ENCODE measurements around the gene ABITRAM.
"Not testable (repeated sequence)": the region's sequence is repeated elsewhere in the genome, so short reads cannot be mapped to it uniquely, and the experiment has no call there.

The ABITRAM gene, protein sequence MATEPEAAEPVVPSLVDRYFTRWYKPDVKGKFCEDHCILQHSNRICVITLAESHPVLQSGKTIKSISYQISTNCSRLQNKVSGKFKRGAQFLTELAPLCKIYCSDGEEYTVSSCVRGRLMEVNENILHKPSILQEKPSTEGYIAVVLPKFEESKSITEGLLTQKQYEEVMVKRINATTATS

GRCh38 chr9:108934323-108934893, at the start of gene ABITRAM:
ABITRAM (plus strand) TSS chr9:108934400; CDS start chr9:108934487, 87 bp downstream.
- DNase-seq, result peak; percentile 67

- DNase-seq, result no peak
Measured at GRCh38 chr9:108884701-108885100, 49.5 kb upstream of the ABITRAM start.

DNA sequence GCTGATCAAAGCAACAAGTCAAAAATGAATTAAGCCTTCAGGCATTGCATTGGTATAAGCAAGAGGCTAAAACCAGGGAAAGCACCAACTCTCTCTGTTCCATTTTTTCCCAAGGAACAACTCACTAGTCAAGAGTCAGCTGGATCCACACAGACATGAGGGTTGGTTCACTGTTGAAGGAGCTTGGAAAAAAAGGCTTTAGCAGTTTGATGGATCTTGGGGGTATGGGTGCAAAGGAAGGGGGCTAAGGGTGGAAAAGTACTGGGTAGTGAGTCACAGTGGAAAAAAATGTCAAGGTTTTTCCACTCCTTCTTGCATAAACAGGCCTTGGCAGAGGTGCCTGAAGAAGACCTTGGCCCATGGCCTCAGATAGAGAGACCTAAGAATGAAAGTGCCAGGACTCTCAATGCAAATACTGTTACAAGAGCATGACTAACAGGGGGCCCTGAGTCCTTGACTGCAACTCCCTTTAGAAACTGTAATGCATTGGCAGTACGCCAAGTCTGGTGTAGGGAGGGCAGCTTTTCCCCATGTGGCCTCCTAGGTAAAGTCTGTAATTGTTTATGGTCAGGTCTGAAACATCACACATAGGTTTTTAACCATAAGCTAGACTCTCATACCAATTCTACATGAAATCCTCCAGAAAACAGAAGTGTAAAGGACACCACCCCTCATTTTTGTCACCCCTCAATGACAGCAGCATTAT, 48.4 kb upstream of the ABITRAM start:
- no peak for DNase-seq

GRCh38 chr9:108886594-108887271, 47.5 kb upstream of the ABITRAM start:
- not testable (repeated sequence) for DNase-seq

- DNase-seq, result no peak
Measured at GRCh38 chr9:108889649-108890067, 44.5 kb upstream of the ABITRAM start.

- no peak for DNase-seq
Measured at GRCh38 chr9:108894225-108894997, 39.8 kb upstream of the ABITRAM start.

DNA sequence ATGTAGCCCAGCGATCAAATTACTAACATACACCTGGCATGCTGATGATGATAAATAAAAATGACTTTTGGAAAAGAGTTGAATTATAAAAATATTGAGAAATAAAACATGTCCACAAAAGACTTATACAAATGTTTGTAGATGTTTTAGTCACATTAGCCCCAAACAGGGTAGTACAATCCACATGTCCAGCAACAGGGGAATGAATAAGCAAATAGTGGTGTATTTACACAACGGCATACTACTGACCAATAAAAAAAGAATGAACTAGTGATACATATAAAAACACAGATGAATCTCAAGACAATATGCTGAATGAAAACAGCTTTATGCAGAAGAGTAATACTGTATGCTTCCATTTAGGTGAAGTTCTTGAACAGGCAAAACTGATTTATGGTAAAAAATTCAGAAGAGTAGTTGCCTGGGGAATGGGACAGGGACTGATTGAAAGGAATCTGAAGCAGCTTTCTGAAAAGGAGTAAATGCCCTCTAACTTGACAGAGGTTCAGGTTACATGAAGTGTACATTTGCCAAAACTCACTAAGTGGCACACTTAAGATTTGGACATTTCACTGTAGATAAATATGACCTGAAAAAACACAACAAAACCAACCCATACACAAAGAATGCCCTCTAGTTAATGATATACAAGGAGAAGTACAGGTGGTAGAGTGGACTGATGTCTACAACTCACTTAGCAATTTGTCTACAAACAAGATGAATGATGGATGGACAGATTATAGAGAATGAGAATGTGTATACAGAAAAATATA, 36.7 kb upstream of the ABITRAM start:
- DNase-seq, result no peak

DNA sequence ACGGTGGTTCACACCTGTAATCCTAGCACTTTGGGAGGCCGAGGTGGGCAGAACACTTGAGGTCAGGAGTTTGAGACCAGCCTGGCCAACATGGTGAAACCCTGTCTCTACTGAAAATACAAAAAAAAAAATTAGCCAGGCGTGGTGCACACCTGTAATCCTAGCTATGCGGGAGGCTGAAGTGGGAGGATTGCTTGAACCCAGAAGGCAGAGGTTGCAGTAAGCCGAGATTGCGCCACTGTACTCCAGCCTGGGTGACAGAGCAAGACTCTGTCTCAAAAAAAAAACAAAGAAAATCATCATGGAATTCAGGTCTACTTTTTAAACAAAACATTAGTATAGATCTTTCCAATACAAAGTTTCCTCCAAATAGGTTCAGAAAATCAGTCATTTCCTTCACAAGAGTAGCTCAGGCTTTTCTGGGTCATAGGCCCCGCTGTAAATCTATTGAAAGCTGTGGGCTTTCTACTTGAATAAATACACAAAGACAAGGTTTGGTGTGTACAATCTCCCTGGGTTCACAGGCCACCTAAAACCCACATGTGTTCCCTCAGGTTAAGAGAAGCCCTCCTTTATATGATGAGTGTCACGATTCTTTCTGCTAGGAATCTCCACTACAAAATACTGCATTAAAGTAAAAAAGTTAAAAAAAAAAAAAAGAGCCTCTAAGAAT, 35.0 kb upstream of the ABITRAM start:
- not testable (repeated sequence) for DNase-seq

DNA sequence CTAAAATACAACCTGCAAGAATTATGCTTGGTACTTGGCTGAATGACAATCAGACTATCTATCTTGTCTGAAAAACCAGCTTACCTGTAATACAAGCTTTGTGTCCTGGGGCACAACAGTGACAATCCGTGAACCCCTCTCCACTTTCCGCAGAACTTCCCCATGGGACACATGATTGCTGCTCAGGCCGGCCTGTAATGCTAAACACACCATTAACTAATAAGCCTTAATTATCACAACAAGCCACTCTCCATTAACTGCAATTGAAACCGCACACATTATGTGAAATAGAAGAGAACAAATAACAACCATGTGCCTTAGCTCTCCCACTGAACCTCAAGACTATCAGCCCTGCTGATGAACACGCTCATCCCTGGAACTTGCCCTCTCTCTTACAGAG, 34.0 kb upstream of the ABITRAM start:
- DNase-seq, result no peak

DNA sequence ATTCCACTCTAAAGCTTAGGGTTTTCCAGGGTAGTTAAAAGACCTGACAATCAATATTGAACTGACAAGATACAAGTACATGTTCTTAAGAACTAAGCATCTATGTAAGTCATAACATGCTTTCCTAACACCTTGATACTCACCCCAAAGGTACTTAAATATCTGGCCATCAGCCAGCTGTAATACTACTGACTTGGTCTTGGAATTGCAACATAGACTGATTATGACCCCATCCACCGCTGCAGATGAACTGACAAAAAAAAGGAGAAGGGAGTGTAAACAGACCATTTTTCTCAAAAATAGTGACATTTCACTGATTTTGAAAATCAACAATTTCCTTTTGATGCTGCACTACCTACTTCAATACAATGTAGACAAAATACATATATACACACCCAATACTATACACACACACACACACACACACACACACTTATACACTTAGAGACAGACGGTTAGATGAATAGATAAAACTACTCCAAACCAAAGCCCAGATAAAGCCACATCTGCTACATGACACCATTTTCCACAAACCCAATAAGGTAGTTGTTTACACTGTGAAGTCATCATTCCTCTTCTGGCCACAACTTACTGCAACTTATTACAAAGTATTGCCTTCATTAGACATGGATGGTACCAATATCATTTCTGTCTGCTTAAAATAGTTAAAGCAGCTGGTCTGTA, 30.6 kb upstream of the ABITRAM start:
- no peak for DNase-seq

- no peak for DNase-seq
Measured at GRCh38 chr9:108904161-108904560, 30.0 kb upstream of the ABITRAM start.

GRCh38 chr9:108905494-108905893, 28.7 kb upstream of the ABITRAM start:
- no peak for DNase-seq

- no peak for DNase-seq
Measured at GRCh38 chr9:108910402-108910801, 23.8 kb upstream of the ABITRAM start.

- no peak for DNase-seq
Measured at GRCh38 chr9:108910914-108911313, 23.3 kb upstream of the ABITRAM start.

DNA sequence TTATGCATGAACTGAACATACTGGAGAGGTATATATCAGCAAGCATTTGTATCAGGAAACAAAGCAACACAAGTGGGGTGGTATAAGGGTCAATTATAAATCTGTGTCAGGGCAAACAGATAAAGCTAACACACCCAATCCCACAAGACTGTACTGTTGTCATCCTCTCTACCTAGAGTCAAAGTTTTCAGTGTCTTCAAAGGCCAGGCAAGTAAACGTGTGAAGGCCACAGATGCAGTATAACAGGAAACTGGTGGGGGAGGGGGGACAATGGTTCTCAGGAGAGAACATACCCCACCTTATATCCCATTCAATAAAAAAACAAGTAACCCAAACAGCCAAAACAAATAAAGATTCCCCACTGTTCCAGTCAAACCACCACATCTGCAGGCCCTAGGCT, 22.4 kb upstream of the ABITRAM start:
- DNase-seq, result no peak

DNA sequence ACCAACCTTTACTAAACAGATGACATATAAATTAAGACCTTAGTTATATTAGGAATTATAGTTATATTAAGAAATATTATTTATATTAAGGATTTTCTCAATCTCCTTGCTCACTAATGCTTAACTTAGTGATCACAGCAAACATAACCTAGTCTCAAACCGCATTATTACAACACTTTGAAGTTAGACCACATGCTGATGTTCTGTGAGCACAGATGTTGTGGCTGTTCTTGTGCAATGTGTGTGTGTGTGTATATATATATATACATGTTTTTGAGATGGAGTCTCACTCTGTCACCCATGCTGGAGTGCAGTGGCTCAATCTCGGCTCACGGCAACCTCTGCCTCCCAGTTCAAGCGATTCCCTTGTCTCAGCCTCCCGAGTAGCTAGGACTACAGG, 20.8 kb upstream of the ABITRAM start:
- DNase-seq, result no peak

DNA sequence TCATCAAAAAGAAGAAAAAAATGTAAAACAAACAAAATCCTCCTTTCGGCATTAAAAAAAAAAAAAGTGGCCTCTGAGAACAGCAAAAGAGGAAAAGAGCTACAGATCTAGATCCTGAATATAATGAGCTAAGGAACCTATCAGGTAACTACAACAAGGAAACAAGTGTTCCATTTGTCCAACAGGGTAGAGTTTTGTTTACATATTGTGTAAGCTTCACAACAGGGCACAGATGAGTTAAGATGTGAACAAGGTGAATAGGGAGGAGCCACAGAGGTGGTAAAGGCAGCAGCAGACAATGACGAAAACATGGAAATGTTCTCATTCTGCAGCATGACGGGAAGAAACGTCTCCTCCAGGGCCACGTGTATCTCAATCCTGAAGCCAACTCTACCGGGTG, 14.7 kb upstream of the ABITRAM start:
- no peak for DNase-seq

- DNase-seq, result not testable (repeated sequence)
Measured at GRCh38 chr9:108920401-108920800, 13.8 kb upstream of the ABITRAM start.

DNA sequence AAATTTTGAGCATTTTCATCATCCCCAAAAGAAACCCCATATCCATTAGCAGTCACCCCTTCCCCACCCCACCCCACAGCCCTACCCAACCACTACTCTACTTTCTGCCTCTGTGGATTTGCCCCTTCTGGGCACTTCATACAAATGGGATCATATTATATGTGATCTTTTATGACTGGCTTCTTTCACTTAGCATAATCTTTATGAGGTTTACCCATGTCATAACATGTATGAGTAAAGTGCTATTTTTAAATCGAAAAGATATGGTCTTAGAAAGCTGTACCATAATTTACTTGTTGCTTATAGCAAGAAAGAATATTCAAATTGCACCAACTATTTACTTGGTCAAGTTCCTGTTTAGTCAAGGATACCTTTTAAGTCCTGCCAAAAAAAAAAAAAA, 13.0 kb upstream of the ABITRAM start:
- no peak for DNase-seq

- no peak for DNase-seq
Measured at GRCh38 chr9:108924466-108924865, 9.7 kb upstream of the ABITRAM start.

DNA sequence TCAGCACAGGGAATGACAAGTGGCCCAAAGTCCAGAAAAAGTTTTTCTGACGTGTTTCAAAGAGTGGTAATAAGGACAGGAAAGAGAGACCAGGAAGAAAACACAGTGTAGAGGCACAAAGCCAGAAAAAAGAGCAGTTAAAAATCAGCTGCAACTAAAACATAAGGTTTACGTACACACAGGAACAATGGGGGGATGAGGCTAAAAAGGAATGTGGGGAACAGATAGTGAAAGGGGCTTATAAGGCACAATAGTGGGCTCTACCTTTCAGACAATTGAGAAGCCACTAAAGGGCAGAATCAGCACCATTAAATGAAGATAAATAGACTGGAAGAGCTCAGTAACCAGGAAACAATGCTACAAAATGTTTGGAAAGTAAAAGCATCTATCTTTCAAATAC, 5.8 kb upstream of the ABITRAM start:
- no peak for DNase-seq

All from 8988T (cell line).